ENCODE results near the gene LASP1NB.

DNA sequence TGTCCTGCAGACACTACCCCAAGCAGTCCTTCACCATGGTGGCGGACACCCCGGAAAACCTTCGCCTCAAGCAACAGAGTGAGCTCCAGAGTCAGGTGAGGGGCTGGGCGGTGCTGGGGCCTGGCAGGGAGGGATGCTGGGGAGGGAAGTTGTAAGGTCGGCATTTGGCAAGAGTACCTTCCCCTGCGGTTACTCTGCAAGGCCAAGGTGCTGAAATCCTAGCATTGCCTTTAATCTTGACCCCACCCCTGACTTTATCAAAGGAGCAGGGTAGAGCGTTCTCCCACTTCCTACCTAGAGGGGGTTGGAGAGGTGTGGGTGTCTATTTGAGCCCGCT, 35.0 kb upstream of the LASP1NB start:
- TF ChIP-seq, protein P1, sequence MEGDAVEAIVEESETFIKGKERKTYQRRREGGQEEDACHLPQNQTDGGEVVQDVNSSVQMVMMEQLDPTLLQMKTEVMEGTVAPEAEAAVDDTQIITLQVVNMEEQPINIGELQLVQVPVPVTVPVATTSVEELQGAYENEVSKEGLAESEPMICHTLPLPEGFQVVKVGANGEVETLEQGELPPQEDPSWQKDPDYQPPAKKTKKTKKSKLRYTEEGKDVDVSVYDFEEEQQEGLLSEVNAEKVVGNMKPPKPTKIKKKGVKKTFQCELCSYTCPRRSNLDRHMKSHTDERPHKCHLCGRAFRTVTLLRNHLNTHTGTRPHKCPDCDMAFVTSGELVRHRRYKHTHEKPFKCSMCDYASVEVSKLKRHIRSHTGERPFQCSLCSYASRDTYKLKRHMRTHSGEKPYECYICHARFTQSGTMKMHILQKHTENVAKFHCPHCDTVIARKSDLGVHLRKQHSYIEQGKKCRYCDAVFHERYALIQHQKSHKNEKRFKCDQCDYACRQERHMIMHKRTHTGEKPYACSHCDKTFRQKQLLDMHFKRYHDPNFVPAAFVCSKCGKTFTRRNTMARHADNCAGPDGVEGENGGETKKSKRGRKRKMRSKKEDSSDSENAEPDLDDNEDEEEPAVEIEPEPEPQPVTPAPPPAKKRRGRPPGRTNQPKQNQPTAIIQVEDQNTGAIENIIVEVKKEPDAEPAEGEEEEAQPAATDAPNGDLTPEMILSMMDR (IDR thresholded peaks at IDR 0.05): no peak
- no peak for TF ChIP-seq POLR2A (IDR thresholded peaks at IDR 0.05)

Measured in right lobe of liver (tissue), 4 donors.